ENCODE measurements around the gene PBXIP1.

- TF ChIP-seq, protein P1, sequence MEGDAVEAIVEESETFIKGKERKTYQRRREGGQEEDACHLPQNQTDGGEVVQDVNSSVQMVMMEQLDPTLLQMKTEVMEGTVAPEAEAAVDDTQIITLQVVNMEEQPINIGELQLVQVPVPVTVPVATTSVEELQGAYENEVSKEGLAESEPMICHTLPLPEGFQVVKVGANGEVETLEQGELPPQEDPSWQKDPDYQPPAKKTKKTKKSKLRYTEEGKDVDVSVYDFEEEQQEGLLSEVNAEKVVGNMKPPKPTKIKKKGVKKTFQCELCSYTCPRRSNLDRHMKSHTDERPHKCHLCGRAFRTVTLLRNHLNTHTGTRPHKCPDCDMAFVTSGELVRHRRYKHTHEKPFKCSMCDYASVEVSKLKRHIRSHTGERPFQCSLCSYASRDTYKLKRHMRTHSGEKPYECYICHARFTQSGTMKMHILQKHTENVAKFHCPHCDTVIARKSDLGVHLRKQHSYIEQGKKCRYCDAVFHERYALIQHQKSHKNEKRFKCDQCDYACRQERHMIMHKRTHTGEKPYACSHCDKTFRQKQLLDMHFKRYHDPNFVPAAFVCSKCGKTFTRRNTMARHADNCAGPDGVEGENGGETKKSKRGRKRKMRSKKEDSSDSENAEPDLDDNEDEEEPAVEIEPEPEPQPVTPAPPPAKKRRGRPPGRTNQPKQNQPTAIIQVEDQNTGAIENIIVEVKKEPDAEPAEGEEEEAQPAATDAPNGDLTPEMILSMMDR (IDR thresholded peaks at IDR 0.05), result no peak
- TF ChIP-seq POLR2A (IDR thresholded peaks at IDR 0.05), result no peak
- no peak for TF ChIP-seq POLR2AphosphoS5 (IDR thresholded peaks at IDR 0.05)
- no peak for TF ChIP-seq EP300 (IDR thresholded peaks at IDR 0.05)
These were observed 6.4 kb upstream of the PBXIP1 start for GRCh38 chr1:154962156-154962749.
